ENCODE measurements around the gene DHX16. TPM values are rescaled to one million over a fixed set of nuclear protein-coding genes. Genes with fewer than 3 reads are reported as not detected.

Gene DHX16
- total RNA-seq, 2 experiments from 2014 or later, result 15.9 to 16.1 TPM

DNA sequence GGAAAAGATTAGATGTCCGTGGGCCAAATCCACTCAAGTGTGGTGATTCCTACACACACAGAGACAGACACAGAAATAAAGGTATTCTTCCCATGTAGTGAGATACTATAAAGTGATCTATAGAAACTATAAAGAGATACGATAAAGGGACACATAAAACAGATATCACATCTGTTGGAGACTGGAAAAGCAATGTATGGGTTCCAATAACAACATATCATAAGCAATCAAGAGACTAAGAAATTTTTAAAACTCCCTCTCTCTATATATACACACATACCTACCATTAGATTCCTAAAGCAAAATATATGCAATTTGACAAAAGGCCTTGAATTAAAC lies 61.0 kb downstream of the DHX16 start:
- ChIA-PET CTCF (interaction anchor here (1.0 to 2.7 kb wide), 6 partner anchors 67 to 130 kb away, joined by 3 to 9 read pairs (median 6); no protein-coding TSS in a partner anchor), POLR2A (interaction anchor here (1.2 to 4.8 kb wide), 4 partner anchors 12 to 109 kb away, joined by 3 to 135 read pairs (median 48); partner anchors contain the start of genes ABCF1, GNL1 and PRR3)
- H3K27ac Mint-ChIP-seq, result peak overlapping the region; percentile 99
- intact Hi-C loops (cut with DNase I, micrococcal nuclease), result loop anchor here in 1 of 2 experiments (5.0 kb wide), 1 partner anchor 130 kb away; no protein-coding TSS in a partner anchor
- ATAC-seq (ENCODE audit: poor library complexity), result no peak
- Histone ChIP-seq H3K9me3 (ENCODE audit: control insufficient read depth in 1 of 2, insufficient read depth in 1 of 2, low read length in 2 of 2) (no peaks in the 10 kb centered on the region), H3K4me1 (ENCODE audit: insufficient read depth, low read length) (peaks cover 45% of the 10 kb centered on the region), H3K27me3 (ENCODE audit: control insufficient read depth in 1 of 2, insufficient read depth in 2 of 2, low read length in 2 of 2) (no peaks in the 10 kb centered on the region), H3K36me3 (ENCODE audit: insufficient read depth, low read length) (peaks cover 54% of the 10 kb centered on the region), H3K27ac (ENCODE audit: low read depth in 1 of 2, low read length in 2 of 2) (peak overlapping the region in 1 of 2 donors; percentile 10), H3K4me3 (ENCODE audit: low read length) (no peak overlapping the region)
- TF ChIP-seq, protein P1, sequence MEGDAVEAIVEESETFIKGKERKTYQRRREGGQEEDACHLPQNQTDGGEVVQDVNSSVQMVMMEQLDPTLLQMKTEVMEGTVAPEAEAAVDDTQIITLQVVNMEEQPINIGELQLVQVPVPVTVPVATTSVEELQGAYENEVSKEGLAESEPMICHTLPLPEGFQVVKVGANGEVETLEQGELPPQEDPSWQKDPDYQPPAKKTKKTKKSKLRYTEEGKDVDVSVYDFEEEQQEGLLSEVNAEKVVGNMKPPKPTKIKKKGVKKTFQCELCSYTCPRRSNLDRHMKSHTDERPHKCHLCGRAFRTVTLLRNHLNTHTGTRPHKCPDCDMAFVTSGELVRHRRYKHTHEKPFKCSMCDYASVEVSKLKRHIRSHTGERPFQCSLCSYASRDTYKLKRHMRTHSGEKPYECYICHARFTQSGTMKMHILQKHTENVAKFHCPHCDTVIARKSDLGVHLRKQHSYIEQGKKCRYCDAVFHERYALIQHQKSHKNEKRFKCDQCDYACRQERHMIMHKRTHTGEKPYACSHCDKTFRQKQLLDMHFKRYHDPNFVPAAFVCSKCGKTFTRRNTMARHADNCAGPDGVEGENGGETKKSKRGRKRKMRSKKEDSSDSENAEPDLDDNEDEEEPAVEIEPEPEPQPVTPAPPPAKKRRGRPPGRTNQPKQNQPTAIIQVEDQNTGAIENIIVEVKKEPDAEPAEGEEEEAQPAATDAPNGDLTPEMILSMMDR (IDR thresholded peaks at IDR 0.05), result no peak
- H3K4me1 Mint-ChIP-seq (ENCODE audit: low read depth), result peaks cover 66% of the 10 kb centered on the region
- H3K4me3 Mint-ChIP-seq, result no peak overlapping the region
- H3K36me3 Mint-ChIP-seq (ENCODE audit: low read depth), result peaks cover 66% of the 10 kb centered on the region
- no peaks in the 10 kb centered on the region for H3K9me3 Mint-ChIP-seq
- H3K27me3 Mint-ChIP-seq, result no peaks in the 10 kb centered on the region
- DNase-seq, result no peak

DNA sequence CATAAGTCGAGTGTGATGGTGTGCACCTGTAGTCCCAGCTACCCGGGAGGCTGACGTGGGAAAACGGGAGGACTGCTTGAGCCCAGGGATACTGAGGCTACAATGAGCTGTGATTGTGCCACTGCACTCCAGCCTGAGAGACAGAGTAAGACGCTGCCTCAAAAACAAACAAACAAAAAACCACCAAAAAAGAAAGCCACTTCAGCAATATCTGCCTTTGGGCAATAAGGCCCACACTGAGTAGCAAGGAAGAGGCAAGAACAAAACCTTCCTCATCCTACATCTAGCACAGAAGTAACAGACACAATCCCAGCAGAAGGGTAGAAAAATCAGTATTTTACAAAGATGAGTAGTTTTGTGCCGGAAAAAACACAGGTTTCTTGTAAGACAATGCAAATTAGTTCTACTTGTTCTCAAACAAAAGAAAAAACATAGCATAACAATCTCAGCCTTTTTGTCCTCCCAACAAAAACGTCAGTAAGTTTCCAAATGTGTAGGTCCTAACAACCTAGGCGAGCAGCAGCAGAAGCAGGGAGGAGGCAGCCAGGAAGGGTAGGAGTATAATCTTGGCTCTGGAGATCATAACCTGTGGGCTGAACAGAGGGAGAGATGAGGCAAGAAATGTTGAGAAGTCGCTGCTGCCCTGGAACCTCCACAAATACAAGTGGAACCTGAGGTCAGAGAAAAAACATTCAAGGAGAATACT lies 61.5 kb downstream of the DHX16 start:
- TF ChIP-seq, protein P1 (IDR thresholded peaks at IDR 0.05), result no peak
- POLR2A ChIA-PET, result interaction anchor here (0.6 to 4.8 kb wide), 7 partner anchors 12 to 70 kb away, joined by 3 to 135 read pairs (median 6); partner anchors contain the start of genes ABCF1, GNL1 and PRR3
- Histone ChIP-seq H3K9me3 (ENCODE audit: control insufficient read depth in 1 of 2, insufficient read depth in 1 of 2, low read length in 2 of 2) (no peaks in the 10 kb centered on the region), H3K4me3 (ENCODE audit: low read length) (no peak overlapping the region), H3K27ac (ENCODE audit: low read depth in 1 of 2, low read length in 2 of 2) (peak overlapping the region in 1 of 2 donors; percentile 18), H3K27me3 (ENCODE audit: control insufficient read depth in 1 of 2, insufficient read depth in 2 of 2, low read length in 2 of 2) (no peaks in the 10 kb centered on the region), H3K4me1 (ENCODE audit: insufficient read depth, low read length) (peaks cover 45% of the 10 kb centered on the region), H3K36me3 (ENCODE audit: insufficient read depth, low read length) (peaks cover 54% of the 10 kb centered on the region)
- DNase-seq, result no peak
- no peaks in the 10 kb centered on the region for H3K9me3 Mint-ChIP-seq
- peak overlapping the region; percentile 99 for H3K27ac Mint-ChIP-seq
- CTCF ChIA-PET, result interaction anchor here (1.2 to 1.4 kb wide), 3 partner anchors 14 to 158 kb away, joined by 4 to 7 read pairs (median 4); no protein-coding TSS in a partner anchor
- H3K36me3 Mint-ChIP-seq (ENCODE audit: low read depth), result peaks cover 66% of the 10 kb centered on the region
- H3K4me1 Mint-ChIP-seq (ENCODE audit: low read depth), result peaks cover 66% of the 10 kb centered on the region
- no peaks in the 10 kb centered on the region for H3K27me3 Mint-ChIP-seq
- ATAC-seq (ENCODE audit: poor library complexity), result no peak
- H3K4me3 Mint-ChIP-seq, result no peak overlapping the region
- intact Hi-C loops (cut with DNase I, micrococcal nuclease), result loop anchor here in 1 of 2 experiments (5.0 kb wide), 1 partner anchor 129 kb away; no protein-coding TSS in a partner anchor

DNA sequence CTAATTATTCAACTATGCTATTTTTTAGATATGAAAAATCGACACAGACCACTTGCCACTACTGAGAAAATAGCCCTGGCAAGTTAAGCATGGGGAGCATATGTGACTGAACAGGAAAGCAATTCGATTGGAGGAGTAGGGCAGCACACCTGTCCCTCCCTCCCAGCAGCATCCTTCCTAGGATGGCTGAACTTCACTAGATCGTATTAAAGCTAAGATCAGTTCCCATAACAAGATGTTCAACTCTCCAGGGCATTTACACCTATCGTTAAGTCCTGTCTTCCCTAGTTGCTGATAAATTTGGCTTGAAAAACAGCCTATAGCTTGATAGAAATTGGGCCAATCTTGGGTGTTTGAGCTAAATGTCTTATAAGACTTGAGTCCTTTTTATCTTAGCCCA lies 62.7 kb downstream of the DHX16 start:
- DNase-seq, result no peak
- TF ChIP-seq, protein P1 (IDR thresholded peaks at IDR 0.05), result no peak
- CTCF ChIA-PET, result interaction anchor here (1.2 to 1.4 kb wide), 3 partner anchors 13 to 157 kb away, joined by 4 to 7 read pairs (median 4); no protein-coding TSS in a partner anchor
- Mint-ChIP-seq H3K9me3 (no peaks in the 10 kb centered on the region), H3K27me3 (no peaks in the 10 kb centered on the region), H3K4me1 (ENCODE audit: low read depth) (peaks cover 66% of the 10 kb centered on the region), H3K4me3 (no peak overlapping the region), H3K27ac (peak overlapping the region; percentile 99), H3K36me3 (ENCODE audit: low read depth) (peaks cover 64% of the 10 kb centered on the region)
- H3K4me1 ChIP-seq (ENCODE audit: insufficient read depth, low read length), result peaks cover 45% of the 10 kb centered on the region
- H3K27me3 ChIP-seq (ENCODE audit: control insufficient read depth in 1 of 2, insufficient read depth in 2 of 2, low read length in 2 of 2), result no peaks in the 10 kb centered on the region
- H3K9me3 ChIP-seq (ENCODE audit: control insufficient read depth in 1 of 2, insufficient read depth in 1 of 2, low read length in 2 of 2), result no peaks in the 10 kb centered on the region
- H3K4me3 ChIP-seq (ENCODE audit: low read length), result no peak overlapping the region
- peaks cover 59% of the 10 kb centered on the region for H3K36me3 ChIP-seq (ENCODE audit: insufficient read depth, low read length)
- POLR2A ChIA-PET, result interaction anchor here (0.5 to 1.9 kb wide), 8 partner anchors 9 to 184 kb away, joined by 3 to 14 read pairs (median 4); partner anchors contain the start of genes ABCF1, GNL1 and PRR3
- peak overlapping the region; percentile 18 for H3K27ac ChIP-seq (ENCODE audit: low read depth in 1 of 2, low read length in 2 of 2)
- intact Hi-C loops (cut with DNase I, micrococcal nuclease), result loop anchor here in 1 of 2 experiments (5.0 kb wide), 1 partner anchor 128 kb away; no protein-coding TSS in a partner anchor
- ATAC-seq (ENCODE audit: poor library complexity), result no peak
